Endothelial cell of umbilical vein (primary cell): Measurements from ENCODE around the gene PSME3IP1. TPM values are rescaled to one million over a fixed set of nuclear protein-coding genes. Genes with fewer than 3 reads are reported as not detected.

ENCODE experiments used
- BruUV-seq: library from RNA; stranded (reverse); fragments of 400-500 nt; replicated peaks from 2 replicates; lab custom pipeline; 2021; lab: Mats Ljungman, UMichigan
- CTCF ChIA-PET: fragments of 300-600, 350-600 bp; sonication (Branson Sonifier 250); formaldehyde crosslinking; loops from one replicate; lab custom pipeline; 2021; ENCODE audit warnings: antibody characterized with exemption, inconsistent platforms; lab: Charles Lee
- POLR2A ChIA-PET: fragments of 300-600, 350-600 bp; sonication (Branson Sonifier 250); formaldehyde crosslinking; loops from one replicate; lab custom pipeline; 2021; ENCODE audit warnings: antibody characterized with exemption, inconsistent platforms; lab: Charles Lee
- DNase-seq: peaks from one replicate; pipeline ENCODE4 v3.0.0-alpha.2; 2011; ENCODE audit warnings: low read depth, low spot score
- FAIRE-seq: peaks from 2 replicates; lab custom pipeline; 2011; peaks lifted over from hg19 to GRCh38; lab: Jason Lieb, UNC
- H2AFZ ChIP-seq: 2 replicates; pipeline ENCODE4 v1.6.0; 2012; ENCODE audit warnings: low read depth, low read length, control low read depth, inconsistent platforms
- H3K27ac ChIP-seq: 2 replicates; pipeline ENCODE4 v1.5.1; 2011; ENCODE audit warnings: low read depth, mild to moderate bottlenecking, control low read depth, low read length, moderate library complexity; ENCODE audit not compliant: insufficient read depth
- H3K27me3 ChIP-seq, 2 experiments: 2 replicates each; pipeline versions ENCODE4 v1.6.0 to v1.6.1; 2011; ENCODE audit warnings: low read length in 2 of 2, mixed read lengths in 1 of 2; ENCODE audit not compliant: control insufficient read depth in 2 of 2, insufficient read depth in 2 of 2
- H3K36me3 ChIP-seq, 2 experiments: 2 replicates in 1 of 2; 3 replicates in 1 of 2; pipeline ENCODE4 v1.5.1; 2011; ENCODE audit warnings: low read length in 2 of 2, mild to moderate bottlenecking in 1 of 2, moderate library complexity in 1 of 2; ENCODE audit not compliant: control insufficient read depth in 2 of 2, insufficient read depth in 2 of 2; ENCODE audit errors: extremely low read depth in 1 of 2
- H3K4me1 ChIP-seq: 3 replicates; pipeline ENCODE4 v1.5.1; 2011; ENCODE audit warnings: mild to moderate bottlenecking, low read length; ENCODE audit not compliant: control insufficient read depth, insufficient read depth; ENCODE audit errors: extremely low read depth
- H3K4me2 ChIP-seq: 2 replicates; pipeline ENCODE4 v1.6.1; 2011; ENCODE audit warnings: low read length, control low read depth, mixed read lengths; ENCODE audit not compliant: insufficient read depth
- H3K4me3 ChIP-seq, 3 experiments: fragments of 200-600 bp in 1 of 3; sonication (generic), shearing (Covaris generic) in 1 of 3; replicated peaks in 1 of 3; 2 replicates each; pipeline ENCODE4 v1.5.1; 2011 to 2016; ENCODE audit warnings: control low read depth in 3 of 3, low read length in 3 of 3, mild to moderate bottlenecking in 2 of 3, inconsistent platforms in 1 of 3, low read depth in 1 of 3, moderate library complexity in 1 of 3; ENCODE audit not compliant: insufficient read depth in 1 of 3
- H3K79me2 ChIP-seq: 2 replicates; pipeline ENCODE4 v1.6.0; 2012; ENCODE audit warnings: low read length, inconsistent platforms; ENCODE audit not compliant: control insufficient read depth, insufficient read depth
- H3K9ac ChIP-seq: replicated peaks from 2 replicates; pipeline ENCODE3; 2011; ENCODE audit warnings: low read length, control low read depth; ENCODE audit not compliant: insufficient read depth; ENCODE audit errors: extremely low read depth
- H3K9me1 ChIP-seq: replicated peaks from 3 replicates; pipeline ENCODE4 v1.6.0; 2011; ENCODE audit warnings: mild to moderate bottlenecking, low read length; ENCODE audit not compliant: control insufficient read depth, insufficient read depth; ENCODE audit errors: extremely low read depth
- H3K9me3 ChIP-seq: replicated peaks from 2 replicates; pipeline ENCODE4 v1.5.1; 2012; ENCODE audit warnings: low read length, inconsistent platforms; ENCODE audit not compliant: control insufficient read depth, insufficient read depth
- H4K20me1 ChIP-seq: replicated peaks from 2 replicates; pipeline ENCODE3; 2011; ENCODE audit warnings: mild to moderate bottlenecking, low read length; ENCODE audit not compliant: control insufficient read depth, insufficient read depth; ENCODE audit errors: extremely low read depth
- EZH2 ChIP-seq: IDR thresholded peaks from 2 replicates; pipeline ENCODE4 v1.6.1; 2012; ENCODE audit warnings: borderline replicate concordance, low read depth, mild to moderate bottlenecking, moderate library complexity, low read length, inconsistent platforms; ENCODE audit not compliant: severe bottlenecking
- FOS ChIP-seq: IDR thresholded peaks from 2 replicates; pipeline ENCODE4 v1.6.1; 2011; ENCODE audit warnings: mild to moderate bottlenecking, low read length, moderate library complexity, borderline replicate concordance; ENCODE audit not compliant: insufficient read depth
- GATA2 ChIP-seq: IDR thresholded peaks from 2 replicates; pipeline ENCODE4 v1.7.0; 2011; ENCODE audit warnings: low read depth, mild to moderate bottlenecking, moderate library complexity, mixed read lengths, low read length; ENCODE audit not compliant: insufficient read length, insufficient read depth
- JUN ChIP-seq: IDR thresholded peaks from 2 replicates; pipeline ENCODE4 v1.6.1; 2011; ENCODE audit warnings: borderline replicate concordance, low read depth; ENCODE audit not compliant: insufficient read length, insufficient read depth
- MYC ChIP-seq: IDR thresholded peaks from one replicate; pipeline ENCODE4 v1.6.1; 2011; ENCODE audit warnings: mild to moderate bottlenecking, low read depth, low read length
- POLR2A ChIP-seq: IDR thresholded peaks from 2 replicates; pipeline ENCODE4 v1.6.1; 2012; ENCODE audit warnings: low read depth, mild to moderate bottlenecking, control low read depth, low read length
- POLR2AphosphoS5 ChIP-seq: IDR thresholded peaks from 2 replicates; pipeline ENCODE4 v1.6.1; 2012; ENCODE audit warnings: low read depth, mild to moderate bottlenecking, control low read depth, low read length, moderate library complexity; ENCODE audit not compliant: insufficient read depth
- dilution Hi-C: fragments of 300-500 bp; cut with MboI; formaldehyde crosslinking; loops from one replicate; pipeline ENCODE4 v1.15.0; 2019; ENCODE audit warnings: low sequenced_read_pairs; ENCODE audit not compliant: extremely low pct_ligation_motif_present
- intact Hi-C: fragments of 100-400 bp; cut with micrococcal nuclease; formaldehyde crosslinking; loops from one replicate; pipeline ENCODE4 v1.10.0; 2022
- polyA plus RNA-seq, 4 experiments: library from polyadenylated mRNA; depleted of rRNA in 3 of 4; stranded (reverse) in 3 of 4; unstranded in 1 of 4; fragments of >200 nt; gene quantifications; 2 replicates each; pipeline versions ENCODE4 v1.2.1 to v1.2.3, GENCODE V29; 2011 to 2012; ENCODE audit warnings: missing spikeins in 1 of 4
- total RNA-seq: library from RNA; stranded (reverse); gene quantifications from 2 replicates; pipeline ENCODE4 v1.2.3, GENCODE V29; 2021
- TF ChIP-seq, protein P1 (sequence below), 2 donors: IDR thresholded peaks; 1 replicate in 1 of 2; 2 replicates in 1 of 2; pipeline ENCODE4 v1.5.1; 2011; ENCODE audit warnings: low read length in 2 of 2, mild to moderate bottlenecking in 2 of 2, moderate library complexity in 2 of 2, control low read depth in 1 of 2, inconsistent platforms in 1 of 2, low read depth in 1 of 2; ENCODE audit not compliant: insufficient read depth in 1 of 2; ENCODE audit errors: extremely low read depth in 1 of 2
- TF ChIP-seq, protein P2 (sequence below): IDR thresholded peaks from 2 replicates; pipeline ENCODE4 v1.6.1; 2011; ENCODE audit not compliant: insufficient read depth, insufficient read length

Gene PSME3IP1
- total and polyA plus RNA-seq, 2 donors (not counting 3 experiments of a cell fraction or from before 2014, with no cell fraction given), result 86.2 to 91.8 TPM

DNA sequence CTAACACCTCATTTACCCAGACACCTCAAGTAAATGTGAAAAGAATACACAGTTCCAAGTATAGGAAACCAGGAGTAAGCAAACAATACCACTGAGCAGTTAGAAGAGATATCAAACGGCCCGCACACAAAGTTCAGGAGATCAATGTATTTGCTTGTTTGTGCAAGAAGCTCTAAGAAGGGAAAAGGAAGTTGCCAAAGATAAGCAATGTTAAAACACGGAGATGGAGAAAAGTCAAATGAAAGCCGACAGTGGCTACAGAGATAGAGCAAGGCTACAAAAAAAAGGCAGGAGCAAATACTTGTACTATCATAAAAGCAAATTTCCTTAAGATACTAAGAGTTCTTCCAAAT, 29.5 kb downstream of the PSME3IP1 start:
- dilution Hi-C loops (no loop called here), intact Hi-C loops (loop anchor here (2.0 kb wide), 1 partner anchor 16 kb away; no protein-coding TSS in a partner anchor)
- H4K20me1 ChIP-seq, result no peaks in the 10 kb centered on the region
- peaks cover 11% of the 10 kb centered on the region for H3K4me1 ChIP-seq
- peaks cover 0 to 20% of the 10 kb centered on the region in 2 experiments for H3K36me3 ChIP-seq
- H3K4me2 ChIP-seq, result peak overlapping the region; percentile 68
- POLR2A ChIA-PET, result no interaction called here
- H3K27ac ChIP-seq, result no peak overlapping the region
- no peak for TF ChIP-seq MYC
- peak; percentile 44 for TF ChIP-seq GATA2
- H3K4me3 ChIP-seq, result no peak overlapping the region
- H3K9ac ChIP-seq, result no peak overlapping the region
- CTCF ChIA-PET, result interaction anchor here (1.3 to 3.0 kb wide), 5 partner anchors 9 to 72 kb away, joined by 4 to 22 read pairs (median 7); partner anchors contain the start of gene CPNE2
- FAIRE-seq (peak; percentile 82), DNase-seq (peak; percentile 67)
- H3K9me1 ChIP-seq, result no peaks in the 10 kb centered on the region
- BruUV-seq, result no TSS peak
- H3K9me3 ChIP-seq, result no peaks in the 10 kb centered on the region
- H2AFZ ChIP-seq, result no peak overlapping the region
- H3K79me2 ChIP-seq, result no peaks in the 10 kb centered on the region
- H3K27me3 ChIP-seq, result no peaks in the 10 kb centered on the region

DNA sequence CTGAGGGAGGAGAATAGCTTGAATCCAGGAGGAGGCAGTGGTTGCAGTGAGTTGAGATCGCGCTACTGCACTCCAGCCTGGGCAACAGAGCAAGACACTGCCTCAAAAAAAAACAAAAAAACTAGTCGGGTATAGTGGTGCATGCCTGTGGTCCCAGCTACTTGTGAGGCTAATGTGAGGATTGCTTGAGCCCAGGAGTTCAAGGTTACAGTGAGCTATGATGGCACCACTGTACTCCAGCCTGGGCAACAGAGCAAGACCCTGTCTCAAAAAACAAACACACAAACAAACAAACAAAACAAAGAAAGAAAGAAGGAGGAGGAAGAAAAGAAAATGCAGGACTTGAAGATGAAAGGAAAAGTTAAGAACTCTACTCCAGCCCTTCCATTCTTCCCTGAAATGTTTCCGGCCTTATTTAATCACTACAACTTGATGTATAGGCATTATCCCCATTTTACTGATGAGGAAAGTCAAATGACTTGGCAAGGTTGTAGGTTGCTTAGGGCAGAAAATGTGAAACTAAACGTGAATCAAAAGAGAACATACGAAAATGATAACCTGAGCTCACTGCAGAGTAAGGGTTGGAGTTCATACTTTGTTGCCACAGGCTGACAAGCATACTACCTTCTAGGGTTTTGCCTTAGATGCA, 30.0 kb downstream of the PSME3IP1 start:
- Histone ChIP-seq H3K9me1 (no peaks in the 10 kb centered on the region), H3K4me2 (peak overlapping the region; percentile 68), H3K79me2 (no peaks in the 10 kb centered on the region), H3K27me3 (no peaks in the 10 kb centered on the region), H3K27ac (no peak overlapping the region), H3K4me3 (no peak overlapping the region), H3K9ac (no peak overlapping the region), H4K20me1 (no peaks in the 10 kb centered on the region), H3K36me3 (peaks cover 0 to 20% of the 10 kb centered on the region in 2 experiments), H2AFZ (no peak overlapping the region), H3K4me1 (peaks cover 11% of the 10 kb centered on the region), H3K9me3 (no peaks in the 10 kb centered on the region)
- no TSS peak for BruUV-seq
- DNase-seq (no peak), FAIRE-seq (no peak)
- POLR2A ChIA-PET, result no interaction called here
- dilution Hi-C loops, result no loop called here
- CTCF ChIA-PET, result interaction anchor here (1.1 to 3.0 kb wide), 6 partner anchors 8 to 363 kb away, joined by 3 to 22 read pairs (median 7); partner anchors contain the start of gene CPNE2
- no peak for TF ChIP-seq POLR2A
- no peak for TF ChIP-seq EZH2
- TF ChIP-seq, protein P1, sequence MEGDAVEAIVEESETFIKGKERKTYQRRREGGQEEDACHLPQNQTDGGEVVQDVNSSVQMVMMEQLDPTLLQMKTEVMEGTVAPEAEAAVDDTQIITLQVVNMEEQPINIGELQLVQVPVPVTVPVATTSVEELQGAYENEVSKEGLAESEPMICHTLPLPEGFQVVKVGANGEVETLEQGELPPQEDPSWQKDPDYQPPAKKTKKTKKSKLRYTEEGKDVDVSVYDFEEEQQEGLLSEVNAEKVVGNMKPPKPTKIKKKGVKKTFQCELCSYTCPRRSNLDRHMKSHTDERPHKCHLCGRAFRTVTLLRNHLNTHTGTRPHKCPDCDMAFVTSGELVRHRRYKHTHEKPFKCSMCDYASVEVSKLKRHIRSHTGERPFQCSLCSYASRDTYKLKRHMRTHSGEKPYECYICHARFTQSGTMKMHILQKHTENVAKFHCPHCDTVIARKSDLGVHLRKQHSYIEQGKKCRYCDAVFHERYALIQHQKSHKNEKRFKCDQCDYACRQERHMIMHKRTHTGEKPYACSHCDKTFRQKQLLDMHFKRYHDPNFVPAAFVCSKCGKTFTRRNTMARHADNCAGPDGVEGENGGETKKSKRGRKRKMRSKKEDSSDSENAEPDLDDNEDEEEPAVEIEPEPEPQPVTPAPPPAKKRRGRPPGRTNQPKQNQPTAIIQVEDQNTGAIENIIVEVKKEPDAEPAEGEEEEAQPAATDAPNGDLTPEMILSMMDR (IDR thresholded peaks at IDR 0.05; ENCODE audit: extremely low read depth in 1 of 2, insufficient read depth in 1 of 2, low read depth in 1 of 2, low read length in 2 of 2), result no peak
- TF ChIP-seq JUN, result no peak
- TF ChIP-seq POLR2AphosphoS5, result no peak
- TF ChIP-seq MYC, result no peak
- no peak for TF ChIP-seq FOS
- TF ChIP-seq GATA2, result no peak
- TF ChIP-seq, protein P2, sequence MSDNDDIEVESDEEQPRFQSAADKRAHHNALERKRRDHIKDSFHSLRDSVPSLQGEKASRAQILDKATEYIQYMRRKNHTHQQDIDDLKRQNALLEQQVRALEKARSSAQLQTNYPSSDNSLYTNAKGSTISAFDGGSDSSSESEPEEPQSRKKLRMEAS, result no peak
- intact Hi-C loops, result loop anchor here (2.0 kb wide), 1 partner anchor 15 kb away; no protein-coding TSS in a partner anchor
